ENCODE results near the gene MOB3C.

GRCh38 chr1:46603858-46604549 lies 12.6 kb downstream of the MOB3C start, which contains the start of gene MKNK1:
- TF ChIP-seq EZH2 (IDR thresholded peaks at IDR 0.05; ENCODE audit: low read length, unreplicated experiment), result no peak
- TF ChIP-seq CTCF (conservative IDR thresholded peaks at IDR 0.05; ENCODE audit: low read depth, low read length), result no peak
- no peak for TF ChIP-seq EZH2phosphoT487 (IDR thresholded peaks at IDR 0.05; ENCODE audit: borderline replicate concordance, low read length)
